HEK293 (cell line): Measurements from ENCODE around the gene FAM167B.

Experiments
- BCL11B ChIP-seq: fragments of 450-650 bp; formaldehyde crosslinking; IDR thresholded peaks from 2 replicates; pipeline ENCODE4 v1.5.1; 2016; ENCODE audit warnings: low read depth, missing biosample characterization, missing genetic modification characterization
- EGR2 ChIP-seq: fragments of 450-650 bp; formaldehyde crosslinking; IDR thresholded peaks from 2 replicates; pipeline ENCODE4 v1.5.1; 2016; ENCODE audit warnings: low read depth, missing biosample characterization, missing genetic modification characterization
- FEZF1 ChIP-seq: fragments of 450-650 bp; formaldehyde crosslinking; IDR thresholded peaks from 2 replicates; pipeline ENCODE4 v1.5.1; 2016; ENCODE audit warnings: missing biosample characterization, missing genetic modification characterization
- GFI1B ChIP-seq: fragments of 450-650 bp; formaldehyde crosslinking; IDR thresholded peaks from 2 replicates; pipeline ENCODE4 v1.5.1; 2016; ENCODE audit warnings: missing biosample characterization, missing genetic modification characterization
- GLI2 ChIP-seq: fragments of 450-650 bp; formaldehyde crosslinking; IDR thresholded peaks from 2 replicates; pipeline ENCODE4; 2017; ENCODE audit warnings: missing biosample characterization, missing genetic modification characterization, low read depth, borderline replicate concordance
- GLIS1 ChIP-seq: fragments of 450-650 bp; formaldehyde crosslinking; IDR thresholded peaks from 2 replicates; pipeline ENCODE4 v1.5.1; 2016; ENCODE audit warnings: missing biosample characterization, missing genetic modification characterization
- HOXC10 ChIP-seq: sonication (generic); formaldehyde crosslinking; IDR thresholded peaks from 2 replicates; pipeline ENCODE4 v1.8.1; 2023; ENCODE audit warnings: mild to moderate bottlenecking, missing genetic modification reagents
- KLF1 ChIP-seq: fragments of 450-650 bp; formaldehyde crosslinking; IDR thresholded peaks from 2 replicates; pipeline ENCODE4 v1.5.1; 2016; ENCODE audit warnings: missing biosample characterization, missing genetic modification characterization
- OSR2 ChIP-seq: fragments of 450-650 bp; formaldehyde crosslinking; IDR thresholded peaks from 2 replicates; pipeline ENCODE4 v1.5.1; 2016; ENCODE audit warnings: missing biosample characterization, missing genetic modification characterization
- PRDM1 ChIP-seq: fragments of 450-650 bp; formaldehyde crosslinking; IDR thresholded peaks from 2 replicates; pipeline ENCODE4; 2016; ENCODE audit warnings: missing biosample characterization, missing genetic modification characterization
- SP3 ChIP-seq: fragments of 450-650 bp; formaldehyde crosslinking; IDR thresholded peaks from 2 replicates; pipeline ENCODE4 v1.5.1; 2016; ENCODE audit warnings: missing biosample characterization, missing genetic modification characterization
- ZEB2 ChIP-seq: fragments of 450-650 bp; formaldehyde crosslinking; IDR thresholded peaks from 2 replicates; pipeline ENCODE4 v1.5.1; 2016; ENCODE audit warnings: missing biosample characterization, missing genetic modification characterization
- ZFP37 ChIP-seq: fragments of 450-650 bp; formaldehyde crosslinking; IDR thresholded peaks from 2 replicates; pipeline ENCODE4 v1.5.1; 2016; ENCODE audit warnings: missing biosample characterization, missing genetic modification characterization
- ZNF112 ChIP-seq: fragments of 450-650 bp; formaldehyde crosslinking; IDR thresholded peaks from 2 replicates; pipeline ENCODE4 v1.5.0; 2017; ENCODE audit warnings: missing biosample characterization, missing genetic modification characterization
- ZNF133 ChIP-seq: fragments of 450-650 bp; formaldehyde crosslinking; IDR thresholded peaks from 2 replicates; pipeline ENCODE4 v1.5.1; 2016; ENCODE audit warnings: missing biosample characterization, missing genetic modification characterization
- ZNF398 ChIP-seq: fragments of 450-650 bp; formaldehyde crosslinking; IDR thresholded peaks from 2 replicates; pipeline ENCODE4 v1.5.1; 2017; ENCODE audit warnings: missing biosample characterization, missing genetic modification characterization
- ZNF501 ChIP-seq: fragments of 450-650 bp; formaldehyde crosslinking; IDR thresholded peaks from 2 replicates; pipeline ENCODE4 v1.5.1; 2016; ENCODE audit warnings: missing biosample characterization, missing genetic modification characterization
- ZNF548 ChIP-seq: fragments of 450-650 bp; formaldehyde crosslinking; IDR thresholded peaks from 2 replicates; pipeline ENCODE4 v1.5.1; 2016; ENCODE audit warnings: missing biosample characterization, missing genetic modification characterization
- ZNF555 ChIP-seq: fragments of 450-650 bp; formaldehyde crosslinking; conservative IDR thresholded peaks from 2 replicates; pipeline ENCODE4 v1.5.1; 2017; ENCODE audit warnings: missing biosample characterization, mild to moderate bottlenecking, missing genetic modification characterization, inconsistent platforms
- ZNF558 ChIP-seq: fragments of 450-650 bp; formaldehyde crosslinking; IDR thresholded peaks from 2 replicates; pipeline ENCODE4 v1.5.1; 2016; ENCODE audit warnings: missing biosample characterization, missing genetic modification characterization
- ZNF639 ChIP-seq: fragments of 450-650 bp; formaldehyde crosslinking; IDR thresholded peaks from 2 replicates; pipeline ENCODE4 v1.5.1; 2016; ENCODE audit warnings: missing biosample characterization, missing genetic modification characterization
- ZNF670 ChIP-seq: fragments of 450-650 bp; formaldehyde crosslinking; IDR thresholded peaks from 2 replicates; pipeline ENCODE4 v1.5.1; 2016; ENCODE audit warnings: missing biosample characterization, missing genetic modification characterization, low read depth
- ZNF777 ChIP-seq: fragments of 450-650 bp; formaldehyde crosslinking; IDR thresholded peaks from 2 replicates; pipeline ENCODE4 v1.5.1; 2017; ENCODE audit warnings: missing biosample characterization, missing genetic modification characterization, borderline replicate concordance
- ZNF785 ChIP-seq: fragments of 450-650 bp; formaldehyde crosslinking; IDR thresholded peaks from 2 replicates; pipeline ENCODE4 v1.5.1; 2016; ENCODE audit warnings: missing biosample characterization, missing genetic modification characterization
- ZNF791 ChIP-seq: fragments of 450-650 bp; formaldehyde crosslinking; IDR thresholded peaks from 2 replicates; pipeline ENCODE4 v1.5.1; 2016; ENCODE audit warnings: missing biosample characterization, missing genetic modification characterization
- TF ChIP-seq, protein P1 (sequence below): fragments of 450-650 bp; formaldehyde crosslinking; IDR thresholded peaks from 2 replicates; pipeline ENCODE4 v1.5.0; 2017; ENCODE audit warnings: missing biosample characterization, missing genetic modification characterization, borderline replicate concordance
- TF ChIP-seq, protein P2 (sequence below): fragments of 450-650 bp; formaldehyde crosslinking; conservative IDR thresholded peaks from 2 replicates; pipeline ENCODE4 v1.5.1; 2016; ENCODE audit warnings: low read depth, missing biosample characterization, missing genetic modification characterization
- TF ChIP-seq, protein P3 (sequence below): fragments of 450-650 bp; formaldehyde crosslinking; IDR thresholded peaks from 2 replicates; pipeline ENCODE4 v1.5.1; 2016; ENCODE audit warnings: missing biosample characterization, missing genetic modification characterization
- TF ChIP-seq, protein P4 (sequence below): fragments of 450-650 bp; formaldehyde crosslinking; IDR thresholded peaks from 2 replicates; pipeline ENCODE4 v1.5.1; 2016; ENCODE audit warnings: missing biosample characterization, missing genetic modification characterization, borderline replicate concordance

The FAM167B gene

GRCh38 chr1:32200226-32201010, 46.6 kb upstream of the FAM167B start, which contains the start of gene CCDC28B (continued):
- TF ChIP-seq PRDM1 (tag by site-specific recombination) (peak; percentile 95), GFI1B (tag by site-specific recombination) (no peak), ZNF555 (tag by site-specific recombination) (no peak), ZNF785 (tag by site-specific recombination) (no peak), FEZF1 (tag by site-specific recombination) (no peak), GLI2 (tag by site-specific recombination) (no peak), ZNF133 (tag by site-specific recombination) (no peak), ZNF501 (tag by site-specific recombination) (no peak), ZNF398 (no peak), ZFP37 (tag by site-specific recombination) (no peak), GLIS1 (tag by site-specific recombination) (peak; percentile 70), ZNF558 (no peak), ZNF639 (tag by site-specific recombination) (no peak), KLF1 (0 out of 2 replicates have a peak, but pooled peaks have one; percentile 25), EGR2 (tag by site-specific recombination) (no peak), OSR2 (tag by site-specific recombination) (no peak), ZNF777 (tag by site-specific recombination) (no peak), ZEB2 (tag by site-specific recombination) (peak; percentile 73), ZNF548 (tag by site-specific recombination) (no peak), SP3 (tag by site-specific recombination) (peak; percentile 49), HOXC10 (no peak), ZNF670 (no peak), ZNF112 (tag by site-specific recombination) (no peak), ZNF791 (tag by site-specific recombination) (no peak), BCL11B (tag by site-specific recombination) (no peak)
- TF ChIP-seq, protein P1, sequence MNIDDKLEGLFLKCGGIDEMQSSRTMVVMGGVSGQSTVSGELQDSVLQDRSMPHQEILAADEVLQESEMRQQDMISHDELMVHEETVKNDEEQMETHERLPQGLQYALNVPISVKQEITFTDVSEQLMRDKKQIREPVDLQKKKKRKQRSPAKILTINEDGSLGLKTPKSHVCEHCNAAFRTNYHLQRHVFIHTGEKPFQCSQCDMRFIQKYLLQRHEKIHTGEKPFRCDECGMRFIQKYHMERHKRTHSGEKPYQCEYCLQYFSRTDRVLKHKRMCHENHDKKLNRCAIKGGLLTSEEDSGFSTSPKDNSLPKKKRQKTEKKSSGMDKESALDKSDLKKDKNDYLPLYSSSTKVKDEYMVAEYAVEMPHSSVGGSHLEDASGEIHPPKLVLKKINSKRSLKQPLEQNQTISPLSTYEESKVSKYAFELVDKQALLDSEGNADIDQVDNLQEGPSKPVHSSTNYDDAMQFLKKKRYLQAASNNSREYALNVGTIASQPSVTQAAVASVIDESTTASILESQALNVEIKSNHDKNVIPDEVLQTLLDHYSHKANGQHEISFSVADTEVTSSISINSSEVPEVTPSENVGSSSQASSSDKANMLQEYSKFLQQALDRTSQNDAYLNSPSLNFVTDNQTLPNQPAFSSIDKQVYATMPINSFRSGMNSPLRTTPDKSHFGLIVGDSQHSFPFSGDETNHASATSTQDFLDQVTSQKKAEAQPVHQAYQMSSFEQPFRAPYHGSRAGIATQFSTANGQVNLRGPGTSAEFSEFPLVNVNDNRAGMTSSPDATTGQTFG, result no peak
- TF ChIP-seq, protein P2, sequence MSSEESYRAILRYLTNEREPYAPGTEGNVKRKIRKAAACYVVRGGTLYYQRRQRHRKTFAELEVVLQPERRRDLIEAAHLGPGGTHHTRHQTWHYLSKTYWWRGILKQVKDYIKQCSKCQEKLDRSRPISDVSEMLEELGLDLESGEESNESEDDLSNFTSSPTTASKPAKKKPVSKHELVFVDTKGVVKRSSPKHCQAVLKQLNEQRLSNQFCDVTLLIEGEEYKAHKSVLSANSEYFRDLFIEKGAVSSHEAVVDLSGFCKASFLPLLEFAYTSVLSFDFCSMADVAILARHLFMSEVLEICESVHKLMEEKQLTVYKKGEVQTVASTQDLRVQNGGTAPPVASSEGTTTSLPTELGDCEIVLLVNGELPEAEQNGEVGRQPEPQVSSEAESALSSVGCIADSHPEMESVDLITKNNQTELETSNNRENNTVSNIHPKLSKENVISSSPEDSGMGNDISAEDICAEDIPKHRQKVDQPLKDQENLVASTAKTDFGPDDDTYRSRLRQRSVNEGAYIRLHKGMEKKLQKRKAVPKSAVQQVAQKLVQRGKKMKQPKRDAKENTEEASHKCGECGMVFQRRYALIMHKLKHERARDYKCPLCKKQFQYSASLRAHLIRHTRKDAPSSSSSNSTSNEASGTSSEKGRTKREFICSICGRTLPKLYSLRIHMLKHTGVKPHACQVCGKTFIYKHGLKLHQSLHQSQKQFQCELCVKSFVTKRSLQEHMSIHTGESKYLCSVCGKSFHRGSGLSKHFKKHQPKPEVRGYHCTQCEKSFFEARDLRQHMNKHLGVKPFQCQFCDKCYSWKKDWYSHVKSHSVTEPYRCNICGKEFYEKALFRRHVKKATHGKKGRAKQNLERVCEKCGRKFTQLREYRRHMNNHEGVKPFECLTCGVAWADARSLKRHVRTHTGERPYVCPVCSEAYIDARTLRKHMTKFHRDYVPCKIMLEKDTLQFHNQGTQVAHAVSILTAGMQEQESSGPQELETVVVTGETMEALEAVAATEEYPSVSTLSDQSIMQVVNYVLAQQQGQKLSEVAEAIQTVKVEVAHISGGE (tag by site-specific recombination), result no peak
- TF ChIP-seq, protein P3, sequence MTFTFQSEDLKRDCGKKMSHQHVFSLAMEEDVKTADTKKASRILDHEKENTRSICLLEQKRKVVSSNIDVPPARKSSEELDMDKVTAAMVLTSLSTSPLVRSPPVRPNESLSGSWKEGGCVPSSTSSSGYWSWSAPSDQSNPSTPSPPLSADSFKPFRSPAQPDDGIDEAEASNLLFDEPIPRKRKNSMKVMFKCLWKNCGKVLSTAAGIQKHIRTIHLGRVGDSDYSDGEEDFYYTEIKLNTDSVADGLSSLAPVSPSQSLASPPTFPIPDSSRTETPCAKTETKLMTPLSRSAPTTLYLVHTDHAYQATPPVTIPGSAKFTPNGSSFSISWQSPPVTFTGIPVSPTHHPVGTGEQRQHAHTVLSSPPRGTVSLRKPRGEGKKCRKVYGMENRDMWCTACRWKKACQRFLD (tag by site-specific recombination), result no peak
- TF ChIP-seq, protein P4, sequence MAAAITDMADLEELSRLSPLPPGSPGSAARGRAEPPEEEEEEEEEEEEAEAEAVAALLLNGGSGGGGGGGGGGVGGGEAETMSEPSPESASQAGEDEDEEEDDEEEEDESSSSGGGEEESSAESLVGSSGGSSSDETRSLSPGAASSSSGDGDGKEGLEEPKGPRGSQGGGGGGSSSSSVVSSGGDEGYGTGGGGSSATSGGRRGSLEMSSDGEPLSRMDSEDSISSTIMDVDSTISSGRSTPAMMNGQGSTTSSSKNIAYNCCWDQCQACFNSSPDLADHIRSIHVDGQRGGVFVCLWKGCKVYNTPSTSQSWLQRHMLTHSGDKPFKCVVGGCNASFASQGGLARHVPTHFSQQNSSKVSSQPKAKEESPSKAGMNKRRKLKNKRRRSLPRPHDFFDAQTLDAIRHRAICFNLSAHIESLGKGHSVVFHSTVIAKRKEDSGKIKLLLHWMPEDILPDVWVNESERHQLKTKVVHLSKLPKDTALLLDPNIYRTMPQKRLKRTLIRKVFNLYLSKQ, result no peak
